ENCODE data around the gene CST9L.

CST9L gene

DNA sequence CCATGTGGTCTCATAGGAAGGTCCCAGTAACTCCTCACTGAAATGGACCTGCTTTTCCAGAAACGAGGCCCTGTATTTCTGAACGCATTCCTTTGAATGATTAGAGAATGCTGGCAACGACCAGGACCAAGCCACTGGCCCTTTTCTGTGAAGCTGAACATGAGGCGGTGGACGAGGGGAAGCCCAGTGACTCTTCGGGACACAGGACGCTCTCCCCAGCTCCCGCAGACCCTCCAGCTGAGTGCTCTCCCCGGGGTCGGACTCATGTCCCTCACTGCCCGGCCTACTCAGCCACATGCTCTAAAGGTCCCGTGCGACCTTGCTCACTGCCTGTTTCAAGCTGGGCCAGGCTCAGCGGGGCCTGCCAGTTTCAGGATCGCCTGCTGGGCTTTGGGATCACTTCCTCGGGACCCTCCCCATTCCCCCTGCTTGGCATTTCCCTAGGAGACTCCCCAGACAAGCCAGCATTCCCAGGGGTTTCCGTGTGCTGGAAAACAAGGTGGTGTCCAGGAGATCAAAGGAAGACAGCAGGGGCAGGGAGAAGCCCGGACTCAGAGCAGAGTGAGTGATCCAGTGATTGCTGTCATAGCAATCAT is 40.1 kb upstream of the CST9L start:
- Histone ChIP-seq H3K27me3 (ENCODE audit: insufficient read depth, low read length, poor library complexity) (no peaks in the 10 kb centered on the region), H3K79me1 (ENCODE audit: low read length) (no peaks in the 10 kb centered on the region), H3K4me2 (ENCODE audit: low read length) (no peak overlapping the region), H2BK5ac (ENCODE audit: low read length) (no peak overlapping the region), H2AK5ac (ENCODE audit: low read length) (no peak overlapping the region), H3K9ac (ENCODE audit: low read length) (no peak overlapping the region), H4K8ac (ENCODE audit: low read depth, low read length) (no peak overlapping the region), H3K4me1 (ENCODE audit: control insufficient read depth, low read depth, low read length) (no peaks in the 10 kb centered on the region), H3K18ac (ENCODE audit: low read length) (no peak overlapping the region), H2BK120ac (ENCODE audit: low read depth, low read length) (no peak overlapping the region), H4K5ac (ENCODE audit: low read length) (no peak overlapping the region), H3K27ac (ENCODE audit: low read depth, low read length) (no peak overlapping the region), H3K4me3 (ENCODE audit: low read length) (no peak overlapping the region), H2BK15ac (replicated peaks; ENCODE audit: low read depth) (no peak overlapping the region), H3K4ac (ENCODE audit: low read depth, low read length) (no peak overlapping the region), H3K56ac (ENCODE audit: low read length) (no peak overlapping the region), H3K23ac (ENCODE audit: low read length) (no peak overlapping the region), H3K36me3 (ENCODE audit: control insufficient read depth, insufficient read depth, low read length) (no peaks in the 10 kb centered on the region), H3K79me2 (ENCODE audit: control insufficient read depth, insufficient read depth, low read length) (no peaks in the 10 kb centered on the region)
- DNase-seq = no peak
- WGBS (ENCODE audit: extremely low coverage, insufficient coverage, low lambda C conversion rate) = no CpG with 5 or more reads among the region's 18 CpGs

DNA sequence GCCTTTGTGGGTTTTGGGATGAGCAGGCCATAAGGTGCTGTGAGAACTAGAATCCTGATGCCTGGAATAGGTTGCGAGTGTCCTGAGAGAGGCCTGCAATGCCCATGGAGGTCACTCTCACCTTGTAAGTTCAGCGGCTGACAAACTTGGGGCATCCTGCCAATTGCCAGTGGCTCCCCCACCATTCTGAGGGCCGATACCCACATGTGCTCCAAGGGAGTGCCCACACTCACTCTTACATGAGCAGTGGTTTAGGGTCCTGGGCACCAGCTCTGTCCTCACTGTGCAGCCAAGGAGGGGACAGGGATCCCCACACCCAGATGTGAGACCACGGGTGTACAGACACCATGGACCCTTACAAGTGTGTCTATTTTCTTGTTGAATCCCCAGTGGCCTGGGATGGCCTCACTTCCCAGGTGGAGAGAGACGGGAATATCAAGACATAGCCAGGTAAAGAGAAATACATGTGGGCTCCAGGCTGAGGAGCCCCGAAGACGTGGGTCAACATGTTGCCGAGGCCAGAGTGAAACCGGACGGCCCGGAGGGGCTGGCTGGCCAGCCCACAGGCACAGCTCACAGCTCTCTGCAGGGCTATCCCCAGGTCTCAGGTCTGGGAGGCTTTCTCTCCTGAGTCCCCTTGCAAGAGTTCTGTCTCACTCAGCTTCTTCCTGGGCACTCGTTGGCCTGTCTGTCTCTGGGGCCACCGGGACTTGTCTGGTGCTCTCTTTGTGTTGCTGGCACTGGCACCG is 39.4 kb upstream of the CST9L start:
- Histone ChIP-seq H3K79me1 (ENCODE audit: low read length) (no peaks in the 10 kb centered on the region), H4K5ac (ENCODE audit: low read length) (no peak overlapping the region), H3K56ac (ENCODE audit: low read length) (no peak overlapping the region), H4K8ac (ENCODE audit: low read depth, low read length) (no peak overlapping the region), H3K4me3 (ENCODE audit: low read length) (no peak overlapping the region), H3K4me2 (ENCODE audit: low read length) (no peak overlapping the region), H3K27ac (ENCODE audit: low read depth, low read length) (no peak overlapping the region), H2BK120ac (ENCODE audit: low read depth, low read length) (no peak overlapping the region), H2AK5ac (ENCODE audit: low read length) (no peak overlapping the region), H3K23ac (ENCODE audit: low read length) (no peak overlapping the region), H3K18ac (ENCODE audit: low read length) (no peak overlapping the region), H3K36me3 (ENCODE audit: control insufficient read depth, insufficient read depth, low read length) (no peaks in the 10 kb centered on the region), H2BK5ac (ENCODE audit: low read length) (no peak overlapping the region), H3K4me1 (ENCODE audit: control insufficient read depth, low read depth, low read length) (no peaks in the 10 kb centered on the region), H3K4ac (ENCODE audit: low read depth, low read length) (no peak overlapping the region), H3K27me3 (ENCODE audit: insufficient read depth, low read length, poor library complexity) (no peaks in the 10 kb centered on the region), H3K79me2 (ENCODE audit: control insufficient read depth, insufficient read depth, low read length) (no peaks in the 10 kb centered on the region), H2BK15ac (replicated peaks; ENCODE audit: low read depth) (no peak overlapping the region), H3K9ac (ENCODE audit: low read length) (no peak overlapping the region)
- WGBS (ENCODE audit: extremely low coverage, insufficient coverage, low lambda C conversion rate) = no CpG with 5 or more reads among the region's 14 CpGs
- no peak for DNase-seq

DNA sequence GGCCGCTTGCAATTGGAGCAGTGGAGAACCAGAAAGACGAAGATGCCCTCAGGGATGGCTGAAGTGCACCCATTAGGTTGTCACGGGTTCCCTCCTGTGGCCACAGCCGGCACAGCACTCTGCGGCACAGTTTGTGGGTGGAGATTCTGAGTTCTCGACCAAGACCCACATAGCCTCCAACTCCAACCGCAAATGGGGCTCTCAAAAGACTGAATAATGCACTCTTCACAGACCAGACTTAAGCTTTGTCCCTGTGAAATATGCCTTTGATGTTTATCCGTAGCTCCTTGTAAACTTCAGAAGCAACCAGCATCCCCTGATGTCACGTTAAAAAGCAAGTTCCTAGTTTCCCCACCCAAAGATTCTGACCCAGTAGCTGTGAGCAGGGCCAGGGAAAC is 38.4 kb upstream of the CST9L start:
- Histone ChIP-seq H4K5ac (ENCODE audit: low read length) (no peak overlapping the region), H2BK5ac (ENCODE audit: low read length) (no peak overlapping the region), H2BK15ac (replicated peaks; ENCODE audit: low read depth) (no peak overlapping the region), H3K4me3 (ENCODE audit: low read length) (no peak overlapping the region), H4K8ac (ENCODE audit: low read depth, low read length) (no peak overlapping the region), H3K27me3 (ENCODE audit: insufficient read depth, low read length, poor library complexity) (no peaks in the 10 kb centered on the region), H3K4me2 (ENCODE audit: low read length) (no peak overlapping the region), H3K79me1 (ENCODE audit: low read length) (no peaks in the 10 kb centered on the region), H3K36me3 (ENCODE audit: control insufficient read depth, insufficient read depth, low read length) (no peaks in the 10 kb centered on the region), H3K56ac (ENCODE audit: low read length) (no peak overlapping the region), H3K18ac (ENCODE audit: low read length) (no peak overlapping the region), H3K79me2 (ENCODE audit: control insufficient read depth, insufficient read depth, low read length) (no peaks in the 10 kb centered on the region), H2AK5ac (ENCODE audit: low read length) (no peak overlapping the region), H3K27ac (ENCODE audit: low read depth, low read length) (no peak overlapping the region), H3K23ac (ENCODE audit: low read length) (no peak overlapping the region), H3K4me1 (ENCODE audit: control insufficient read depth, low read depth, low read length) (no peaks in the 10 kb centered on the region), H3K9ac (ENCODE audit: low read length) (no peak overlapping the region), H3K4ac (ENCODE audit: low read depth, low read length) (no peak overlapping the region), H2BK120ac (ENCODE audit: low read depth, low read length) (no peak overlapping the region)
- DNase-seq = peak; percentile 89
- WGBS (ENCODE audit: extremely low coverage, insufficient coverage, low lambda C conversion rate) = no CpG with 5 or more reads among the region's 9 CpGs

DNA sequence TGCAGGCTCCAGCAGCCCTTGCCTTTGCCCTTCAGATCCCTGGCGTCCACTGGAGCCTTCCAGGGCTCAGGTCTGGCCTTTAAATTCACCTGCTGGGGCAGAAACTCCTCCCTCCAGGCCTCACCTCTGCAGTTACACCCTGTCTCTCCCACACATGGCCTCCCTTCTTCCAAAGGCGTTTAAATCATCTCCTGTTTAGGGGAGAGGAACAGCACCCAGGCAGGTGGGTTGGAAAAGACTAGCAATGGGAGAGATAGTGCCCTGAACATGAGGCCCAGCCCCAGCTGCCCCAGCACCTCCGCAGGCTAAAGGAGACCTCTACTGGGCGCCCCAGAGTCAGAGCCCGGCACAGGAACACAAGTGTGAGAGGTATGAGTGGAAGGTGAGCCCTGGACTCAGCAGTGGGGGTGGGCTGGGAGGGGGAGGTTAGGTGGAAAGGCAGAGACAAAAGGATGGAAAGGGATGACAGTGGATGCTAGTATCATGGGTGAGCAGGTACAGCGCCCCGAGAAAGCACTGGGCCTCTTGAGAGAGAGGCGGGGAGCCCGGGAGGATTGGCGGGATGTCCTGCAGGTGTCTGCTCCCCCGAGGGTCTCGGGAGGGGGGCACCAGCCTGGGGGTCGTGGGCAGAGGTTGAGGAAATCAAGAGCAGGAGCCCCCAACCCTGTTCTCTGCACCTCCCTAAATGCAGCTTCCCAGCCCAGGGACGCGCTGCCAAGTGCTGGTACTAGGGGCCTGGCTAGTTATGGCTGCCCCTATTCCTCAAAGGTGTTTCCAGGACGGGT is 37.8 kb upstream of the CST9L start, which contains the start of gene CST9:
Gene CST9 (minus strand): TSS at position 51 of the 785 bp plus-strand sequence. CDS start 53 bp downstream, outside the sequence.
- no peak within 1 kb of the TSS for H3K18ac ChIP-seq (ENCODE audit: low read length)
- no peaks in the 10 kb centered on the region for H3K36me3 ChIP-seq (ENCODE audit: control insufficient read depth, insufficient read depth, low read length)
- no peak within 1 kb of the TSS for H4K5ac ChIP-seq (ENCODE audit: low read length)
- H3K79me1 ChIP-seq (ENCODE audit: low read length) = no peaks in the 10 kb centered on the region
- no peaks in the 10 kb centered on the region for H3K79me2 ChIP-seq (ENCODE audit: control insufficient read depth, insufficient read depth, low read length)
- H2AK5ac ChIP-seq (ENCODE audit: low read length) = no peak within 1 kb of the TSS
- WGBS (ENCODE audit: extremely low coverage, insufficient coverage, low lambda C conversion rate) = no CpG with 5 or more reads among the region's 16 CpGs
- no peak within 1 kb of the TSS for H3K9ac ChIP-seq (ENCODE audit: low read length)
- no peak within 1 kb of the TSS for H2BK5ac ChIP-seq (ENCODE audit: low read length)
- H3K4me1 ChIP-seq (ENCODE audit: control insufficient read depth, low read depth, low read length) = no peaks in the 10 kb centered on the region
- H2BK15ac ChIP-seq (replicated peaks; ENCODE audit: low read depth) = no peak within 1 kb of the TSS
- no peaks in the 10 kb centered on the region for H3K27me3 ChIP-seq (ENCODE audit: insufficient read depth, low read length, poor library complexity)
- H3K23ac ChIP-seq (ENCODE audit: low read length) = no peak within 1 kb of the TSS
- H3K4me3 ChIP-seq (ENCODE audit: low read length) = no peak within 1 kb of the TSS
- H4K8ac ChIP-seq (ENCODE audit: low read depth, low read length) = no peak within 1 kb of the TSS
- no peak for DNase-seq
- no peak within 1 kb of the TSS for H3K4me2 ChIP-seq (ENCODE audit: low read length)
- H2BK120ac ChIP-seq (ENCODE audit: low read depth, low read length) = no peak within 1 kb of the TSS
- no peak within 1 kb of the TSS for H3K27ac ChIP-seq (ENCODE audit: low read depth, low read length)
- H3K56ac ChIP-seq (ENCODE audit: low read length) = no peak within 1 kb of the TSS
- H3K4ac ChIP-seq (ENCODE audit: low read depth, low read length) = no peak within 1 kb of the TSS

DNA sequence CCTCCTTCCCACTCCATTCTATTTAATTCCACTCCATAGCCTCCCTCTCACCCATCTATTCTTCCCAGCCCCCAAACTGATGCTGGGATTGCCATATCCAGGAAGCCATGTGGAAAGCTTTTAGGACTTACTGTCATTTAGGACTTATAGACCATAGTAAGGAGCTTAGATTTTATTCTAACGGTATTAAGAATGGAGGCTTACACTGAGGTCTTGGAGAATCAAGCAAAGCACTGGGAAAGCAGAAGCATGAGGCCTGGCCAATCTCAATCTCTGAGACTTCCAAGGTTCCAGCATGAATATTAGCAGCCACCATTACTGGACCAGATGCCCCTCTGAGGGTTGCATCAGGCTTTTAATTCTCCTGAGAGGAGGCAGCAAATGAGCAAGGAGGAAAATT is 36.0 kb upstream of the CST9L start:
- Histone ChIP-seq H2BK5ac (ENCODE audit: low read length) (no peak overlapping the region), H3K79me2 (ENCODE audit: control insufficient read depth, insufficient read depth, low read length) (no peaks in the 10 kb centered on the region), H2AK5ac (ENCODE audit: low read length) (no peak overlapping the region), H3K79me1 (ENCODE audit: low read length) (no peaks in the 10 kb centered on the region), H3K27ac (ENCODE audit: low read depth, low read length) (no peak overlapping the region), H3K56ac (ENCODE audit: low read length) (no peak overlapping the region), H3K4me2 (ENCODE audit: low read length) (no peak overlapping the region), H4K5ac (ENCODE audit: low read length) (no peak overlapping the region), H3K27me3 (ENCODE audit: insufficient read depth, low read length, poor library complexity) (no peaks in the 10 kb centered on the region), H3K4me1 (ENCODE audit: control insufficient read depth, low read depth, low read length) (no peaks in the 10 kb centered on the region), H2BK120ac (ENCODE audit: low read depth, low read length) (no peak overlapping the region), H3K4me3 (ENCODE audit: low read length) (no peak overlapping the region), H3K4ac (ENCODE audit: low read depth, low read length) (no peak overlapping the region), H2BK15ac (replicated peaks; ENCODE audit: low read depth) (no peak overlapping the region), H3K18ac (ENCODE audit: low read length) (no peak overlapping the region), H4K8ac (ENCODE audit: low read depth, low read length) (no peak overlapping the region), H3K23ac (ENCODE audit: low read length) (no peak overlapping the region), H3K36me3 (ENCODE audit: control insufficient read depth, insufficient read depth, low read length) (no peaks in the 10 kb centered on the region), H3K9ac (ENCODE audit: low read length) (no peak overlapping the region)
- DNase-seq = no peak
- no CpG with 5 or more reads among the region's 1 CpG for WGBS (ENCODE audit: extremely low coverage, insufficient coverage, low lambda C conversion rate)

All from mesendoderm (in vitro differentiated cells).